HG03571 (cell line): ENCODE results near the gene ANO2.

Experiments used
- ATAC-seq: cut with Tn5 transposase; IDR thresholded peaks from one replicate; pipeline ENCODE4 v1.9.1; 2021; ENCODE audit not compliant: unreplicated experiment

Gene ANO2

GRCh38 chr12:5784462-5785130 is 160.5 kb downstream of the ANO2 start:
- ATAC-seq = no peak

- no peak for ATAC-seq
Observed at GRCh38 chr12:5783289-5783920, 161.7 kb downstream of the ANO2 start.

DNA sequence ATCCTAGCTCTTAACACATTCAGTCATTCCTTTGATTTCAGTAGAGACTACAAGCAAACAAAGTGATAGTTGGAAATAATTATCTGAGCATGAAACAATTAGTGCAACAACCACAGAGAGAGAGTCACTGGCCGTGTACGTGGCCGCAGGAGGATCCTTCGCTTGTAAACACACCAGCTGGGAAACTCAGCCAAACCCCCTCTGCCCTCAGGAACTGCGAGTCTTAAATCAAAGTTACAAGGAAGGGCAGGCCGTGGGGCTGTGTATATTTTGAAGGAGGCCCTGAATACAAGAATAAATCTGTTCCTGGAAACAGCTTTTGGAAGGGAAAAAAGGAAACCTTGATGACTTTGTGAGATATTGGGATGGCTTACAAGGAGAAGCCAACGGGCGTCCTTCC is 164.5 kb downstream of the ANO2 start:
- ATAC-seq = no peak

- no peak for ATAC-seq
Observed at GRCh38 chr12:5779401-5779800, 165.7 kb downstream of the ANO2 start.

DNA sequence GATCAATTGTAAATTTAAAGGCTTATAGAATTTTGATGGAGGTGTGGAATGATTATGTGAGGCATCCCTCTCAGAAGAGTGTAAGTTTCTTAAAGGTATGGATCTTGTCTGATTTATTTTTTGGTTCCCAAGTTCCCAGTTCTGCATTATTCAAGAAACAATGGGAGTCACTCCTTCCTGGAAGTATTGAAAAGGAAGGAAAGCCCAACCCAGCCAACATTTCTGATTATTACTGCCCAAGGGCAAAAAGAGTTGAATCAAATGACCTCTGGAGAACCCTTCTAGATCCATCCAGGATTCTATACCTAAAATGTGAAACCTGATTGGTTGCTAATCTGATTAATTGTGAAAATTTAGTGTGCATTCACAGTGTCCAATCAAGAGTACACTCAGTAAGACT is 166.2 kb downstream of the ANO2 start:
- no peak for ATAC-seq

DNA sequence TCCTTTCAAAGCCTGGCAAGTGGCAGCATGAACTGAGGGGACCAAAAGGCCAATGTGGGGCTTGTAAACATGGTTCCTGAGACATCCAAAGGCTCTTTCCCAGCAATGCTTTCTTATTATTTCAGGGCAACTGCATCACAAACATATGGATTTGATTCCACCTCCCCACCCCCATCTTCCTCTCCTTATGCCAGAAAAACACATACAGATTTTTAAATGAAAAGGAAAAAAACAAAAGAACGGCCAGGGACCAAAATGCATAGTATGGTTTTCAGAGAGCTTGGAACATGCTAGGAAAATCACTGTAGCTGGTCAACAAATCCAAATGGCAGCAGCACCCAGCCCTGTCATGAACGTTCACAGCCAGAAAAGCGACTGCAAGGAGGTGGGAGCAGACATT is 167.6 kb downstream of the ANO2 start:
- ATAC-seq = no peak

DNA sequence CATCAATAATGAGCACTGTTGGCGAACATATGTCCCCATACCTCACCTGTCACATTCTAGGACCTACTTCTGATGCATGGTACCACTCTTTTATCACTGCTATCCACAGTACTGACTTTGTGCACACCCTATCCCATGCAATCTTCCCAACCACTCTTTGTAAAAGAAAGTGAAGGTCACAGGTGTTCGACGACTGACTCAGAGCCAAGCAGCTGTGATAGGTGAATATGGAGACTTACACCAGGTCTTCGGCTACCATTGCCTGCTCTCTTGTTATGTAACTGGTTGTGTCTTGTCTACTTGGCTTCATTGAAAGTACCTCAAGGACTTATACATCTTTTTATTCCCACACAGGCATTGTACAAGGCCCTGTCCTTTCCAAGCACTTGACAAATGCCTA is 169.0 kb downstream of the ANO2 start:
- no peak for ATAC-seq

- no peak for ATAC-seq
Observed at GRCh38 chr12:5773550-5773949, 171.5 kb downstream of the ANO2 start.

DNA sequence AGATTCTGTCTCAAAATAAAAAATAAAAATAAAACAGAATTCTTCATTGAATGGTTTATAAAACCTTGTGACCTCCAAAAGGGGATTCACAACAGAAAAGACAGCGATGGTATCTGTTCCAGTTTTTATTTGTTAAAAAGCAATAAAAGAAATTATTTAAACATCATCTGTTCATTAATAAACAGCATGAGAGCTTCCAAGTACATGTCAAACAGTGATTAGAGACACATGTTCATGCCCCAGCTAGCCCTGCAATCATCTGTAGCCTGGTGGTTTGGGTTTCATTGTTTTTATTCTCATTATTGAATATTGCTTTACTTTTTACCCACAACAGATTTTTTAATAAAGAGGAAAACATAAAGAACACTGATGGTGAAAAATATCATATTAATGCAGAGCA is 173.3 kb downstream of the ANO2 start:
- ATAC-seq = no peak

GRCh38 chr12:5770727-5771126 is 174.3 kb downstream of the ANO2 start:
- no peak for ATAC-seq

DNA sequence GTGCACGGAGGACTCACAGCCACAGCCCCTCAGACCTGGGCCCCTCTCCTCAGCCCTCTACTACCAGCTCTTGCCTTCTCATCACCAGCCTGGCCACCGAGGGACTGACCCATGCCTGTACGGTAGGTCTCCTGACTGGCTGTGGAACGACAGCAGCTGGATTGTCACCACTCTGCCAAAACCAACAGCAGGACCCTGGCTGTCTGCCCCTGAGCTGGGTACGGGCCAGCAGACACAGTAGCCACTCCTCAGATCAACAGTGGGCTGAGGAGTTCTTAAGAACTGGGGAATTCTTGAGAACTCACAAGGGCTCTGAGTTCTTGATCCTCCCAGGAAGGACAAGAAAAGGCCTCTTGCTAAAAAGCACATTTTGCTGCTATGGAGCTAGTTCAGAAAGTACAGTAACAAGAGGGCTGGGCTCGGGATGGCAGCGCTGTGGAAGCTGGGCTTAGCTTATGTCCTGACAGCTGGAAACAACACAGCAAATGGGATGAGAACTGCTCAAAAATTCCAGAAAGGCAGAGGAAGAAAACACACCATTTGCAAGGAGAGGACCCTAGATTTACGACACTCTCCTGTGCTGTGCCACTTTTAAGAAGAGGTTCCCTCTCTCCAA is 176.4 kb downstream of the ANO2 start:
- no peak for ATAC-seq

GRCh38 chr12:5768171-5768570 is 176.9 kb downstream of the ANO2 start:
- ATAC-seq = no peak

GRCh38 chr12:5758347-5758746 is 186.7 kb downstream of the ANO2 start:
- ATAC-seq = no peak

DNA sequence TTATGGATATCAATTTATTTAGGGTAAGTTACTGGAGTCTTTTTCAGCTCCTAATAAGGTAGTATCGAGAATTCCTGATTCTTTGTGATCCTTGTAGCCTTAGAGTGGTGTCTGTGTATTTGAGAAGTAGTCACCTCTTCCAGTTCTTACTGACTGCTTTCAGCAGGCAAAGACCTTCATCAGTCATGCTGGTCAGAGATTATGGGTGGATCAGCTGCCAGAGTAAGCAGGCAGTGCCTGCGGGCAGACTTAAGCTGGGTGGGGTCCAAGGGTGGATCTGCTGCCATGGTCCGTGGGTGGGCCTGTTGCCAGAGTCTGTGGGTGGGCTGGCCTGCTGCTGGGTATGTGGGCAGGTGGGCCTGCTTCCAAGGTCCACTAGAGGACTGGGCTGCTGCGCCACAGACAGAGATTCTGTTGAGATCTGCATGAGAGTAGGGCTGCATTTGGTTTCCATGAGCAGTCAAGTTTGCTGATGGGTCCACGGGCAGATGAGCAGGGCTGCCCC is 188.7 kb downstream of the ANO2 start:
- ATAC-seq = no peak

DNA sequence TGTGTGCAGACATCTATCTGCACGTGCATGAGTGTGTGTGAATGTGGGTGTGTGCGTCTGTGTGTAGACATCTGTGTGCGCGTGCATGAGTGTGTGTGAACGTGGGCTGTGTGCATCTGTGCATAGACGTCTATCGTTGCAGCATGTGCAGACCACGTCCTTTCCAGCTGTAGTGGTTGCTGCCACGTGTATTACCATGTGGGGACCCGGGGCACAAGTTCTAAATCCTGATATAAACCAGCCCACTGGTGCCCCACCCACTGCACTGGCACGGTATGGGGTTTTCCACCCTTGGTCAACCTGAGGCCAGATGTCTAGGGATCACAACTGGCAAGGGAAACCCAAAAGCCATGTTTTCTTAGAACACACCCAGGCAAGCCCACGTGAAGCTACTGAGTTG is 197.0 kb downstream of the ANO2 start:
- no peak for ATAC-seq

GRCh38 chr12:5746917-5747316 is 198.1 kb downstream of the ANO2 start:
- ATAC-seq = no peak

DNA sequence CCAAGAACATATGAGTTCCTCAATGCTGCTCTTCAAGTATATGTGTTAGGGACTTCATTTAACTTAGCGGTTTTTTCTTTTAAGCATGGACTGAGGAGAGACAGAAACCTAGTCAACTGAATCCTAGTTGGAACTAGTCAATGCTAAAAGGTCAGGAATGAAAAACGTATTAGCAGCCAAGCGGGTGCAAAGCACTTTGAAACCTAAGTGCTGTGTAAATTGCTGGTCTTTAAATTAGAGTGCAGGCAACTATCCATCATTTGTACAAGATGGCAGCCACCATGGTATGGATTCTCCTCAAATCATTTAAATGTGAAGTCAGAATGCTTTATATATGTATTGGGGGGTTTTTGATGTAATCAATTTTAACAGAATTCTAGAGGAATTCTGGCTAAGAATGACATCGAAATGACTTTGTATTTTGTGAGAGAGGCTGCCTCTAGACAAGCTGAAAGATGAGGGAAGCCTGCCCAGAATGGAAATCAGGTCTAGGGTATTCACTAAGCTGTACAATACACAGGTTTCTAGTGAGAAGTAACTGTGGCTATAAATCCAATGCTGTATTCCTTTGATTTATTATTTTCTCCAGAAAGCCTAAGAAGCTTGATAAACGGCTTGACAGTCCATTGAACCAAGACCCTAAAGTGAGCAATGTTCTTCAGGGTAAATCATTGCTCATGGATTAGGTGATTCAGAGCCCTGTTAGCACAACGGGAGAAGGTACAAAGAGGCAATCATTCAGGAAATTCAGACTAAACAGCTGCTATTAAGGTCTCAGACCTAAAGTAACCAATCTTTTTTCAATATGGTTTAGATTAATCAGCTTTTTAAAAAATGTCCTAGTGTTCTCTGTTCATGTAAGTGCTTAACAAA is 198.8 kb downstream of the ANO2 start:
- ATAC-seq = no peak

- peak; percentile 57 for ATAC-seq
Observed at GRCh38 chr12:5745251-5745888, 199.7 kb downstream of the ANO2 start.

DNA sequence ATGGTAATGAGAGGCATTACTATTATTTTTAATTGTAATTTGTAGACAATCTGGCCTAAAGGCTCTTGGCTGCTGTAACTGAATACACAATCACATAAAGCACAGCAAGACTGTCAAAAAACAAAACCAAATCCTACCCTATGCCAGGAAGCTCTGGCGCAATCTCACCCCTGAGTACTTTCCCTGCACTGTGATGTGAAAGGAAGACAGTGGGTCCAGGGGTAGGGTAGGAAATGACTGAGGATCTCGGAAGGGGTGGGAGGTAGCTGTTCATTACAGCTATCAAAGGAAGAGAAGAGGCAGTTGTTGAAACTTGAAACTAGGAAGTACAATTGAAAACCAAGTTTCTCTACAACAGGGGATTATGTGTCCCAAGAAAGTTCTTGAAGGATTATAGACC is 202.8 kb downstream of the ANO2 start:
- no peak for ATAC-seq

DNA sequence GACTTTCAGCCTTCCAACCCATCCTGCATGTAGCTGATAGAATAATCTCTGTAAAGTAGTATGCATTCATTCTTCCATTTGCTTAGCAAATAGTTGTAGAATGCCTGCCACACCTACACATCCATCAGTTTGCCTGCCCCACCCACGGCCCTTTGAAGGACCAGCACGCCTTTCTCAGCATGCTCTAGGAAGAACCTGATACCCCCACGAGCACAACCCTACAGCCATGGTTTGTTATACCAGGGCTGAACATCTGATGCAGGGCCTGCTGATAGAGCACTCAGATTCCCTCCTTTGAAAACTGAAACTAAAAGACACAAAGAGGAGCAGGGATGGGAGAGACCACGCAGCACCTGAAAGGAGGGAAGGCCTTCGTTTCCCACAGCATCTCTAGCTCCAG is 205.1 kb downstream of the ANO2 start:
- ATAC-seq = no peak

- ATAC-seq = no peak
Observed at GRCh38 chr12:5737778-5738177, 207.3 kb downstream of the ANO2 start.
